ENCODE results near the gene LRRC75B.

- TF ChIP-seq CTCF (IDR thresholded peaks at IDR 0.05 in 2 of 3, conservative IDR thresholded peaks at IDR 0.05 in 1 of 3; ENCODE audit: borderline replicate concordance in 1 of 3, insufficient read depth in 1 of 3, low read depth in 2 of 3, low read length in 2 of 3), result no peak
- no peak for TF ChIP-seq EZH2 (IDR thresholded peaks at IDR 0.05)
- no peak for TF ChIP-seq POLR2AphosphoS5 (IDR thresholded peaks at IDR 0.05; ENCODE audit: low read depth, low read length)
- TF ChIP-seq YY1 (IDR thresholded peaks at IDR 0.05; ENCODE audit: extremely low read depth, insufficient replicate concordance, low read depth, low read length), result no peak
- TF ChIP-seq JUND (IDR thresholded peaks at IDR 0.05), result no peak
- no peak for TF ChIP-seq SIN3A (IDR thresholded peaks at IDR 0.05; ENCODE audit: low read depth)
- no peak for TF ChIP-seq MAX (IDR thresholded peaks at IDR 0.05)
Measured at GRCh38 chr22:24567668-24568067, 25.2 kb downstream of the LRRC75B start.
